Lower leg skin (tissue), 3 donors: ENCODE data around the gene CLSTN2.

Experiments used
- POLR2A ChIP-seq, 2 donors: fragments of 450-650 bp; IDR thresholded peaks; one replicate each; pipeline ENCODE4 v1.6.1; 2016 to 2017; ENCODE audit warnings: antibody characterized with exemption in 2 of 2, mild to moderate bottlenecking in 1 of 2, moderate library complexity in 1 of 2
- TF ChIP-seq, protein P1 (sequence below), 3 donors: fragments of 450-650 bp; IDR thresholded peaks; one replicate each; pipeline ENCODE4 v1.5.1; 2016; ENCODE audit warnings: antibody characterized with exemption in 3 of 3, mild to moderate bottlenecking in 3 of 3, moderate library complexity in 2 of 3

- TF ChIP-seq, protein P1, sequence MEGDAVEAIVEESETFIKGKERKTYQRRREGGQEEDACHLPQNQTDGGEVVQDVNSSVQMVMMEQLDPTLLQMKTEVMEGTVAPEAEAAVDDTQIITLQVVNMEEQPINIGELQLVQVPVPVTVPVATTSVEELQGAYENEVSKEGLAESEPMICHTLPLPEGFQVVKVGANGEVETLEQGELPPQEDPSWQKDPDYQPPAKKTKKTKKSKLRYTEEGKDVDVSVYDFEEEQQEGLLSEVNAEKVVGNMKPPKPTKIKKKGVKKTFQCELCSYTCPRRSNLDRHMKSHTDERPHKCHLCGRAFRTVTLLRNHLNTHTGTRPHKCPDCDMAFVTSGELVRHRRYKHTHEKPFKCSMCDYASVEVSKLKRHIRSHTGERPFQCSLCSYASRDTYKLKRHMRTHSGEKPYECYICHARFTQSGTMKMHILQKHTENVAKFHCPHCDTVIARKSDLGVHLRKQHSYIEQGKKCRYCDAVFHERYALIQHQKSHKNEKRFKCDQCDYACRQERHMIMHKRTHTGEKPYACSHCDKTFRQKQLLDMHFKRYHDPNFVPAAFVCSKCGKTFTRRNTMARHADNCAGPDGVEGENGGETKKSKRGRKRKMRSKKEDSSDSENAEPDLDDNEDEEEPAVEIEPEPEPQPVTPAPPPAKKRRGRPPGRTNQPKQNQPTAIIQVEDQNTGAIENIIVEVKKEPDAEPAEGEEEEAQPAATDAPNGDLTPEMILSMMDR (IDR thresholded peaks at IDR 0.05) = no peak
- no peak for TF ChIP-seq POLR2A (IDR thresholded peaks at IDR 0.05)
Observed at GRCh38 chr3:140268103-140268502, 333.1 kb downstream of the CLSTN2 start.
